HG03354 (cell line): ENCODE measurements around the gene ACOD1.
A peak's percentile ranks its signal among the peaks of the same experiment; 100 is the strongest.
"Not testable (repeated sequence)": the region's sequence is repeated elsewhere in the genome, so short reads cannot be mapped to it uniquely, and the experiment has no call there.

ENCODE experiments used
- ATAC-seq: cut with Tn5 transposase; IDR thresholded peaks from one replicate; pipeline ENCODE4 v1.9.1; 2021; ENCODE audit warnings: mild to moderate bottlenecking; ENCODE audit not compliant: unreplicated experiment, poor library complexity, severe bottlenecking

ACOD1 gene

GRCh38 chr13:76944456-76944855 is 3.9 kb upstream of the ACOD1 start:
- no peak for ATAC-seq

- ATAC-seq = no peak
Measured at GRCh38 chr13:76950101-76950500, 1.8 kb downstream of the ACOD1 start.

- ATAC-seq = no peak
Measured at GRCh38 chr13:76953968-76954367, 5.7 kb downstream of the ACOD1 start.

GRCh38 chr13:76954538-76954937 is 6.2 kb downstream of the ACOD1 start:
- no peak for ATAC-seq

GRCh38 chr13:76955193-76955592 is 6.9 kb downstream of the ACOD1 start:
- ATAC-seq = no peak

- no peak for ATAC-seq
Measured at GRCh38 chr13:76955661-76956060, 7.3 kb downstream of the ACOD1 start.

- no peak for ATAC-seq
Measured at GRCh38 chr13:76958841-76959432, 10.6 kb downstream of the ACOD1 start.

GRCh38 chr13:76959734-76960133 is 11.4 kb downstream of the ACOD1 start:
- not testable (repeated sequence) for ATAC-seq

GRCh38 chr13:76965759-76966421 is 17.6 kb downstream of the ACOD1 start:
- ATAC-seq = no peak

GRCh38 chr13:76967031-76967430 is 18.7 kb downstream of the ACOD1 start:
- no peak for ATAC-seq

- no peak for ATAC-seq
Measured at GRCh38 chr13:76968041-76968440, 19.7 kb downstream of the ACOD1 start.

- ATAC-seq = no peak
Measured at GRCh38 chr13:76969488-76970365, 21.4 kb downstream of the ACOD1 start.

- peak; percentile 62 for ATAC-seq
Measured at GRCh38 chr13:76971215-76971614, 22.9 kb downstream of the ACOD1 start.

- ATAC-seq = no peak
Measured at GRCh38 chr13:76971851-76972829, 23.8 kb downstream of the ACOD1 start.

GRCh38 chr13:76973920-76974617 is 25.8 kb downstream of the ACOD1 start:
- ATAC-seq = no peak

GRCh38 chr13:76974618-76974975 is 26.3 kb downstream of the ACOD1 start:
- ATAC-seq = no peak

- ATAC-seq = no peak
Measured at GRCh38 chr13:76975863-76976262, 27.6 kb downstream of the ACOD1 start.

- ATAC-seq = no peak
Measured at GRCh38 chr13:76976490-76976889, 28.2 kb downstream of the ACOD1 start.

- no peak for ATAC-seq
Measured at GRCh38 chr13:76976929-76977328, 28.6 kb downstream of the ACOD1 start.
